Glomerular endothelial cell (primary cell): ENCODE data around the gene ASB6. TPM values are rescaled to one million over a fixed set of nuclear protein-coding genes. Genes with fewer than 3 reads are reported as not detected.
"Not testable (repeated sequence)": the region's sequence is repeated elsewhere in the genome, so short reads cannot be mapped to it uniquely, and the experiment has no call there.

Experiments used
- DNase-seq: peaks from one replicate; pipeline ENCODE4 v3.0.0-alpha.2; 2011; ENCODE audit warnings: low read depth, low spot score; ENCODE audit errors: extremely low read depth
- total RNA-seq: library from RNA; depleted of rRNA; stranded (reverse); fragments of >200 nt; gene quantifications from 2 replicates; pipeline ENCODE4 v1.2.3, GENCODE V29; 2015

The ASB6 gene
- total RNA-seq, 1 donor from 2014 or later: 29.8 TPM

DNA sequence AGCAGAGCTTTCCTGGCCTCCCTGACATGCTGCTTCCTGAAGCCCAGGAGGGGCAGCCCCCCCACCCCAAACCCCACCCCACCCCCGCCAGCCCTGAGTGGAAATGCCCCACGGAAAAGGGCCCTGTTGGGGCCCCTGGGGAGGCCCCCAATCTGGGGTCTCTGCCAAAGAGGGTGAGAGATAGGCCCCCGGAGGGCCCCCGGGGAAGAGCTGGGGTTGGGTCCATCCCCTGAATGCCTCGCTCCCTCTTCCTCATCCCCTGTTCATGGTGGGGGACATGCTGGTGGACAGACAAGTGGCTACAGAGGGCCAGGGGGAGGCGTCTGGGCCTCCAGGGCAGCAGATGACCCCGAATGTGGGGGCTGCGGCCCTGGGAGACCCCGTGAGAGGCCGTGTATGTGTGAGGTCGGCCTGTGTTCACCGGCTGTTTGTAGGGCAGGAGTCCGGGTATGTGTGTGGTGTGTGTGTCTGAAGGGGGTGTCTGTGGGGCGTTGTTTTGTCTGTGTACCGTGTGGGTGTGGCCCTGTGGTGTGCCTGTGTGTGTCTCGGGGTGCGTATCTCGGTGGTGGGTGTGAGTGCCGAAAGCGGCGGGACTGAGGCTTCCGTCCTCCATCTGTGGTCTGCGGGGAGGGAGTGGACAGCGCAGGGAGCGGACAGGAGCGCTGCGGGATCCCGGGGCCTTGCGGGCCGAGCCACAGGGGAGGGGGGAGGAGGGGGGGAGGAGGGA lies 32.3 kb downstream of the ASB6 start:
- no peak for DNase-seq

DNA sequence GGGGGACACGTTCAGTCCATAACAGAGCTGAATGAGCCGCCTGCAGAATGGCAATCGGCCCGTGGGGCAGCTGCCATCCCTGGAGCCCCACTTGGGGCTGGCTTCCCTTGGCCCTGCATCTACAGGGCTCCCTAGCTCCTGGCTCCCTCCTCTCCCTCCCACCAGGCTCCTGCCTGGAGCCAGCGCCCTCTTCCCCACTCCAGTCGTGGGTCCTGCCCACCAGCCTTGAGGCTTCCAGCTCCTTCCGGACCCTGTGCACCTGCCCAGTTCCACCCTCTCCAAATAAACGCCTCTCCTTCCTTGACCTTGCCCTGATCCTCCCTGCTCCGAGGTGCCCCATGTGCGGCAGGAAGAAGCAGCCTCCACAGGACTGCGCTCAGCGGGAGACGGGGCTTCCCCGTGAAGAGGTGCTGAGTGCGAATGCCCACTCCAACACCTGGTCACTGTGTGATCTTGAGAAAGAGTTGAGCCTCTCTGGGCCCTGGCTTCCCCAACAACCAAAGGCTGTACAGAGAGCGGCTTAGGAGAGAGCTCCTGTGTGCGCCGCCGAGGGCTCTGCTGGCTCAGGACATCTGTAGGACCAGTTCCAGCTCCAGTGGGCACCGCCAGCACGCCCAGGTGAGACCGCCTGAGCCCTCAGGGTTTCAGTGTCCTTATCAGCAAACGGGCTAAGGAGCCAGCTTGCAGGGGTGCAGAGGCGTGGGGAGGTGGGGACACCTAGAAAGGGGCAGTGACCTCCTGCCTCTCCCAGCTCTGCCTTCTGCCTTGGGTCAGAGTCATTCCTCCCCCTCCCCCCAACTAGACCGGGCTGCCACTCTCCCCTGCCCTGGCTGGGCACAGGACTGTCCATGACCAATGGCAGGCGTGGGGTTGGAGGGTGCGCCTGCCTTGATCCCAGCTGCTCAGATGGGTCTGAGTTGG lies 33.1 kb downstream of the ASB6 start:
- DNase-seq: no peak

DNA sequence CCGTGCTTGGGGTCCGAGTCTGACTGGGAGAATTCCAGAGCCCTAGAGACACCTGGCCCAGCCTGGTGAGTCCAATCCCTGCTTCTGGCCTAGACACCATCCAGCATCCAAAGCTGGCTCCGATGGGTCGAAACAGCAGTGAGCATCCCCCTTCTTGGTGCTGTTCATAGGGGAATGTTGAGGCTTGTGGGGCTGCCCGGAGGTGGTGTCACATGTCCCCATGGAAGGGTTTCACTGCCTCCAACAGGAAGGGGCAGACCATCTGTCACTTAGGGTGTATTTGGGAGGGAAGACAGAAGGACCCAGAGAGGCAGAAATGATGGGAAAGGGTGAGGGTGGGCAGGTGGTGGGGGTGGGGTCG lies 34.9 kb downstream of the ASB6 start:
- DNase-seq: no peak

GRCh38 chr9:129606161-129607026 lies 35.6 kb downstream of the ASB6 start:
- no peak for DNase-seq

GRCh38 chr9:129604766-129605163 lies 37.2 kb downstream of the ASB6 start:
- DNase-seq: no peak

DNA sequence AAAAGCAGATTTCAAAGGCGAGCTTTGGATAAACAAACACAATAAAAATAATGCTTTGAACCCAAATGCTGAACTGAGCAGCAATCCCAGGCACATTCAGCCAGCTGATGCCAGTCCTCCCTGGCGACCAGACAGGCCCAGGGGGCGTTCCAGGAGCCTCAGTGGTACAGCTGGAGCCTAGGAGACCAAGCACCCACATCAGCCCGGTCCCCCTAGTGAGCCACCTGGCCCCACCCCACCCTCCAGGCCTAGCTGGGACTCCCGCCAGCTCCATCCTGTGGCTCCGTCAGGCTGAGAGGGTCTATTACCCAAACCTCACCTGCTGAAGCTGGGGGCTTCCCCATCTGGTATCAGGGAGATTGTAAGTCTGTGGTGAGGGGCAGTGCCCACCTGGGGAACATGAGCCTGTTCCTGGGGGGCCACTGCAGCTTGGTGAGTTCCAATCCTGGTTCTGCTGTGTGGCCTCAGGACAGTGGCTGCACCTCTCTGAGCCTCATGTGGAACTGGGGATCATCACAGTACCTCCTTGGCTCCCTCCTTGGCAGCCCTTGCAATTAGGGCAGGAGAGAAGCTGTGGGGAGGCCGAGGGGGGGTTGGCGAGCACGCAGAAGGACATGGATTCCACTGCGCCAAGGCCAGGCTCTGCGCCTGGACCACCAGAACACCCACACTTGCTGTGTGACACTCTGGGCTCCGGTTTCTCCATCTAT lies 37.7 kb downstream of the ASB6 start:
- no peak for DNase-seq

GRCh38 chr9:129602598-129603415 lies 39.1 kb downstream of the ASB6 start:
- DNase-seq: no peak

DNA sequence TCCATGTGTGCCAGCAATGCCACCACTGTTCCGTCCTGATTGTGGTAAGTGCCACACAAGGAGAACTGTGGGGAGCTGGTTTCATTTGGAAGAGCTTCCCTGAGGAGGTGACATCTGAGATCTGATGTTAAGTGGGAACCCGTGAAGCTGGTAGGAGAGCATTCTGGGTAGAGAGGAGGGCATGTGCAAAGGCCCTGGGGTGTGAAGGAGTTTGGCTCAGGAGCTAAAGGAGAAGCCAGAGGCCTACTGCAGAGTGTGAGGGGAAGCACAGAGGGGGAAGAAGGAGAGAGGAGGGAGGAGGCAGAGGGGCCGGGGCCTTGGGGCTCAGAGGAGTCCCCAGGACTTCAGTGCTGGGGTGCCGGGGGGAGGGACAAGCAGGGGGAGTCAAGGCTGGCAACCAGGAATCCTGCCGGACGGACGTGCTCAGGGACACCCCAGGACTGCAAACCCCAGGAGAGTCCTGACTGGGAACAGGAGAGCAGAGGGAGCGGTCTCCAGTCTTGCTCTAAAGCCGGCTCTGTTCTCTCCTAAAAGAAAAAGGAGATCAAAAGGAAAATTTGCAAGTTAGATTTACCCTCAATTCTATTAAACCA lies 40.8 kb downstream of the ASB6 start:
- DNase-seq: no peak

- no peak for DNase-seq
Observed at GRCh38 chr9:129598089-129598596, 43.8 kb downstream of the ASB6 start.

- no peak for DNase-seq
Observed at GRCh38 chr9:129597355-129598088, 44.4 kb downstream of the ASB6 start.

DNA sequence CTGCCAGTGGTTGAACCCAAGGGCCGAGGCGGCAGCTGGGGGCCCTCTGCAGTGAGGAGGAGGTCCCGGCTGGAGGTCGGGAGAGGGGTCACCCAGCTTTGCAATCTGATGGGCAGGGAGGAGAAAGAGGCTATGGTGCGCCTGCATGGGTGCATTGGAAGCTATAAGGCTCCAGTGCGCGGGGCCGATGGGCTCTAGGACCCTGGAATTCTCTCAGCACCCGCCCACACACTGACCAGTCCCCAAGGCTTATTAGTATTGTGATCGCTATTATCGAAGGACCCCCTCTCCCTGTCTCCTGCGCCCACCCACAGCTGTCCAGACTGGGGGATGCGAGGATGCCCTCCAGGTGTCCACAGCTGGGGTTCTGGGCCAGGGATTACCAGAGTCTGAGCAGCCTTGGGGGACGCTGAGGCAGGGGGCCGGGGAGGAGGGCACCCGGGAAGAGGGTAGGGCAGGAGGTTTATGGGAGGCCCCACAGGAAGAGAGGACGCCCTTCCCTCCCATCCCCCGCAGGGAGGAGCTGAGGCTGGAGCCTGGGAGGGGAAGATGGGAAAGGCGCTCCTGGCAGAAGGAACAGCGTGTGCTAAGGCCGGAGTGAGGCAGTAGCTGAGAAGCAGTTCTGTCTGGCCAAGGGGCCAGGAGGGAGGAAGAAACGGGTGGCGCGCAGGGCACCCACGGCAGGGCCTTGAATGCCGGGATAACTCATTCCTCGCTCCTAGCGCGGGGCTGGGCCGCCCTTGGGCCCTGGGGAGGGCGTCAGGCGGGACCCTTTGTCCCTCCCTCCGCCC lies 45.2 kb downstream of the ASB6 start:
- no peak for DNase-seq

DNA sequence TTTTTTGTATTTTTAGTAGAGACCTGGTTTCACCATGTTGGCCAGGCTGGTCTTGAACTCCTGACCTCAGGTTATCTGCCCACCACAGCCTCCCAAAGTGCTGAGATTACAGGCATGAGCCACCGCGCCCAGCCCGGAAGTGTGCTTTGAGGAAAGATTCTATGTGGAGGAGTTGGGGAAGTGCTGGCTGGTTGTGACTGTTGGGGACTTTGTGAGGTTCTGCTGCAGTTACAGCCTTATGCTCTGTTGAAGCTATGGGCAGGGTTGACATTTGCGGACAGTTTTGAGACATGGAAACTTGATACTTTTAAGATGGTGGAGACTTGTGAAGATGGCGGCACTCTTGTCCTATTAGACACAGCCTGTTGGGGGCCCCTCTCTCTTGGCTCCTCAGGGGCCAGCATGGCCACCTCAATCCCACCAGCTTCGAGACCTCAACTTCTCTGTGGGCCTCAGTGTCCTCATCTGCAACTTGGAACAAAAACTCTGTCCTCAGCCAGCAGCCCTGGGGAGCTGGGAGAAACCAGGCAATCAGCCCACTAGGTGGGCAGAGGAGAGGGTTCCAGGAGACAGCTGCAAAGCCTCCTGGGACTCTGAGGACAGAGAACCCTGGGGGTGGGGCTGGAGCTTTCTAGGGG lies 45.9 kb downstream of the ASB6 start:
- DNase-seq: no peak

- no peak for DNase-seq
Observed at GRCh38 chr9:129595311-129595741, 46.6 kb downstream of the ASB6 start.

GRCh38 chr9:129594632-129595031 lies 47.3 kb downstream of the ASB6 start:
- DNase-seq: no peak

- DNase-seq: not testable (repeated sequence)
Observed at GRCh38 chr9:129592790-129593189, 49.2 kb downstream of the ASB6 start.

DNA sequence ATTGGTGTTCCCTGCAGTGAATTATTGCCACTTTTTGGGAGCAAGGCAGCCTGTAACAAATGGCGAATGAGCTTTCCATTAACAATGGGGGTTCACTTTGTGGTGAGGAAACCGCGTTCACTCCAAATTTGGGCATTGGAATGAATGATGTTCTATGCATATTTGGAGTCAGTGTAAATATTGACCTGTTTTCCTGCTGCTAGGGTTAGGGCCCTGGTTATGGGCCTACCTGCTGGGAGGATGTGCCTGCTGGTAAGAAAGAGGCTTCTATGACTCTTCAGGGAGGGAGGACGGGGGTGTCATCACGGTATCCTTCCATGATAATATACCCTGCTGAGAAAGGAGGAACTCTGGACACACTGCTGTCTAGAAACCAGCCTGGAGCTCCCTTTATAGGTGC lies 50.0 kb downstream of the ASB6 start:
- no peak for DNase-seq

GRCh38 chr9:129590466-129590865 lies 51.5 kb downstream of the ASB6 start:
- DNase-seq: no peak
